ENCODE data around the gene TSR3.

Gene TSR3

GRCh38 chr16:1377406-1378010, 25.8 kb upstream of the TSR3 start:
- no peak for DNase-seq

- no peak for DNase-seq
These were observed 24.2 kb upstream of the TSR3 start for GRCh38 chr16:1375741-1376410.

- no peak for DNase-seq
These were observed 23.6 kb upstream of the TSR3 start for GRCh38 chr16:1375298-1375640.

- no peak for DNase-seq
These were observed 23.0 kb upstream of the TSR3 start for GRCh38 chr16:1374418-1375297.

GRCh38 chr16:1372292-1372950, 20.7 kb upstream of the TSR3 start:
- no peak for DNase-seq

GRCh38 chr16:1371054-1371978, 19.6 kb upstream of the TSR3 start:
- no peak for DNase-seq

GRCh38 chr16:1367486-1368174, 16.0 kb upstream of the TSR3 start:
- no peak for DNase-seq

GRCh38 chr16:1366712-1367299, 15.1 kb upstream of the TSR3 start:
- DNase-seq: no peak

GRCh38 chr16:1366060-1366711, 14.5 kb upstream of the TSR3 start:
- DNase-seq: no peak

GRCh38 chr16:1364510-1364909, 12.8 kb upstream of the TSR3 start:
- DNase-seq: no peak

- peak; percentile 88 for DNase-seq
These were observed 11.9 kb upstream of the TSR3 start for GRCh38 chr16:1363501-1364041.

- DNase-seq: no peak
These were observed 11.1 kb upstream of the TSR3 start for GRCh38 chr16:1362807-1363206.

GRCh38 chr16:1361685-1362360, 10.1 kb upstream of the TSR3 start:
- DNase-seq: no peak

- DNase-seq: no peak
These were observed 6.4 kb upstream of the TSR3 start for GRCh38 chr16:1357906-1358566.

GRCh38 chr16:1356061-1356900, 4.6 kb upstream of the TSR3 start:
- DNase-seq: no peak

- no peak for DNase-seq
These were observed 3.9 kb upstream of the TSR3 start for GRCh38 chr16:1355591-1355990.

GRCh38 chr16:1354815-1355540, 3.3 kb upstream of the TSR3 start:
- DNase-seq: no peak

GRCh38 chr16:1351215-1351581, 480 bp downstream of the TSR3 start:
- DNase-seq: no peak
